EH (cell line): Measurements from ENCODE around the gene PRKAB2.
A peak's percentile ranks its signal among the peaks of the same experiment; 100 is the strongest.
"Not testable (repeated sequence)": the region's sequence is repeated elsewhere in the genome, so short reads cannot be mapped to it uniquely, and the experiment has no call there.

Experiments used
- DNase-seq: peaks from one replicate; pipeline ENCODE4 v3.0.0-alpha.2; 2015; ENCODE audit warnings: low read depth

Gene PRKAB2

GRCh38 chr1:147171399-147172167 lies 687 bp downstream of the PRKAB2 start:
- DNase-seq: peak; percentile 32

GRCh38 chr1:147169840-147170674 lies 2.2 kb downstream of the PRKAB2 start:
- DNase-seq: no peak

- peak; percentile 52 for DNase-seq
These were observed 3.1 kb downstream of the PRKAB2 start for GRCh38 chr1:147169171-147169570.

- peak; percentile 51 for DNase-seq
These were observed 3.6 kb downstream of the PRKAB2 start for GRCh38 chr1:147168626-147169058.

- DNase-seq: peak; percentile 96
These were observed 4.9 kb downstream of the PRKAB2 start for GRCh38 chr1:147167365-147167764.

- no peak for DNase-seq
These were observed 9.3 kb downstream of the PRKAB2 start for GRCh38 chr1:147163019-147163418.

GRCh38 chr1:147162093-147162492 lies 10.2 kb downstream of the PRKAB2 start:
- no peak for DNase-seq

GRCh38 chr1:147157116-147157515 lies 15.2 kb downstream of the PRKAB2 start:
- DNase-seq: not testable (repeated sequence)

GRCh38 chr1:147156642-147157041 lies 15.6 kb downstream of the PRKAB2 start:
- DNase-seq: no peak

GRCh38 chr1:147152772-147153171 lies 19.5 kb downstream of the PRKAB2 start:
- no peak for DNase-seq

- no peak for DNase-seq
These were observed 21.0 kb downstream of the PRKAB2 start for GRCh38 chr1:147151244-147151643.

GRCh38 chr1:147142886-147143285 lies 29.4 kb downstream of the PRKAB2 start:
- DNase-seq: no peak

GRCh38 chr1:147130721-147131120 lies 41.5 kb downstream of the PRKAB2 start:
- DNase-seq: not testable (repeated sequence)

GRCh38 chr1:147129116-147129873 lies 43.0 kb downstream of the PRKAB2 start:
- DNase-seq: no peak

GRCh38 chr1:147124266-147124665 lies 48.0 kb downstream of the PRKAB2 start:
- no peak for DNase-seq

GRCh38 chr1:147117109-147117508 lies 55.2 kb downstream of the PRKAB2 start:
- DNase-seq: no peak

GRCh38 chr1:147115496-147115895 lies 56.8 kb downstream of the PRKAB2 start:
- no peak for DNase-seq

- not testable (repeated sequence) for DNase-seq
These were observed 57.2 kb downstream of the PRKAB2 start for GRCh38 chr1:147115079-147115478.

GRCh38 chr1:147114353-147114752 lies 57.9 kb downstream of the PRKAB2 start:
- not testable (repeated sequence) for DNase-seq

- no peak for DNase-seq
These were observed 60.7 kb downstream of the PRKAB2 start for GRCh38 chr1:147111381-147112130.

- no peak for DNase-seq
These were observed 61.4 kb downstream of the PRKAB2 start for GRCh38 chr1:147110872-147111271.

- no peak for DNase-seq
These were observed 61.8 kb downstream of the PRKAB2 start for GRCh38 chr1:147110434-147110833.
